Measurements from ENCODE around the gene TTC5. TPM values are rescaled to one million over a fixed set of nuclear protein-coding genes. Genes with fewer than 3 reads are reported as not detected.
"Not testable (repeated sequence)": the region's sequence is repeated elsewhere in the genome, so short reads cannot be mapped to it uniquely, and the experiment has no call there.

Gene TTC5
- total RNA-seq, 1 donor from 2014 or later, result 11.1 TPM

DNA sequence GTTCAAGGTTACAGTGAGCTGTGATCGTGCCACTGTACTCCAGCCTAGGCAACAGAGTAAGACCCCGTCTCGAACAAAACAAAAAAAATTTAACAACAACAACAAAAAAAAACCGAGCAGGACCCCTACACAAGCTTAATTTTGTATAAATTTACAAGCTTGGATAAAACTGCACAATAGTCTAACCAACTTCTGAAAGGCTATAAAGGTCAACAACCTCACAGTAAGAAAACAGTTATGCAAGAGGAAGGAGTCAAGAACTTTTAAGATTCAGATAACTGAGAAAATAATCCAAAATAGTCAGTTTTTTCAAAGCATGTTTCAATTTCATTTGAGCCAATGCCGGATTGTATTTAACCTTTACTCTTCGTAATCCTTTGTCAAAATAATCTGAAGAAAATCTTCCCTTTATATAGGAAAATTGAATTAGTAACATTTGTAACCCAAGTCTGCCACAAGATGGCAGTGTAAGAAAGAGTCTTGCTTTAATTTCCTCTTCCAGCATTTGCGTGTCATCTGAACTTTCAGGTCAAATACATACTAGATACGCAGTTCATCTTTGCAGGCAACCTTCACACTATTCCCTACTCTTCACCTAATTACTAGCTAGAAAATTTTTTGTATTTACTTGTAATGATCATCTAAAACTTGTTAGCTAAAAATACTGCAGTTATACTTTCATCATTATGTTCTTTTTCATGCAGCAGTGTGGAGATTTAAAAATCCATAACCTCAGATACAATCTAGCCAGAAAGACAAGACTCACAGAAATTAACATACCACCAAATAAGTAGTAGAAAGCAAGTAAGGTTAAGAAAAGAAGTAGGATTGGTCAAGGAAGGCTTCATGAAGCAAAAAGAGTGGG lies 21.5 kb upstream of the TTC5 start:
- DNase-seq (ENCODE audit: low spot score), result no peak
- intact Hi-C loops (cut with DNase I), result loop anchor here (5.0 kb wide), 1 partner anchor 130 kb away; the partner anchor contains the start of gene APEX1

DNA sequence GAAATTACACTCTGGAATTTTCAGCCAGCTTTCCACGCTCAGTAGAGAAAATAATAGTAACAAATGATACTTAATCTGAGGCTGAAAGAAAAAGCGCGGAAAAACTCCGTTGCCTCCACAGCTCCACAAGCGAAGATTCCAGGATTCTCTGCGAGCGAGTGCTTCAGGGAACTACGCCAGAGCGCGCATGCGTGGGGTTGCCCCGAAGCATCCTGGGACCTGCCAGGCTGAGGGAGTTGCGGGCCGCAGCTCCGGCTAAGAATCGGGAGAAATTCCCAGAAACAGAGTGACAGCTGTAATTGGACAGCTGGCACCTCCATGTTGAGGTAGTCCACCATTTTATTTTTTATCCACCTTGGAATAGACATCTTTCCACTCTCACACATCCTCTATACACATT lies 12.0 kb upstream of the TTC5 start:
- intact Hi-C loops (cut with DNase I), result no loop called here
- no peak for DNase-seq (ENCODE audit: low spot score)

DNA sequence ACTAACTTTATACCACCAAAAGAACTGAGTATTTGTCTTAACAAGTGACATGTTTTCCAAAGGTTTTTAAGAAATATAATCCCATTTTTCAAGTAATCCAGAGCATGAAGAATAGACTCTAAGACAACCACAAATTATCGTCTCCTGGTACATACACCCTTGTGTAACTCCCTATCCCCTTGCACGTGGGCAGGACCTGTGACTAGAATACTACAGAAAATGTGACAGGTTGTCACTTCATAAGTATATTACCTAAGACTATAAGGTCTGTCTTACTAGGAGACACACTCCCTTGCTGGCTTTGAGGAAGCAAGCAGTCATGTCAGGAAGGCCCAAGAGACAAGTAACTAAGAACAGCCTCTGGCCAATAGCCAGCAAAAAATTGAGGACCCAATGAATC lies 8.3 kb upstream of the TTC5 start:
- no peak for DNase-seq (ENCODE audit: low spot score)
- intact Hi-C loops (cut with DNase I), result no loop called here

DNA sequence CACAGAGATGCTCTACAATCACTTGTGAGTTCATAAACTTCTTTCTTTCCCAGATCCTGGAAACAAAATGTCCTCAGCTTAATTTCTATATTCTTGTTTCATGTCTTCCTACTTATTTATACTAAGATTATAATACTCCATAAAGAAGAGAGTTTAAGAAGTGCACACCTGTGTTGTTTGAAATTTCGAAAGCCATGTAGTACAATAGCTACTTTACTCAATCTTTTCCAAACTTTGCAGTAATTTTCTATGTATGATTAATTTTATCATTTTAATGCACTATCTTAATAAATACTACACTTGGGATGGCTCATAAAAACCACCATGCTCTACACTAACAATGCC lies 300 bp upstream of the TTC5 start:
- intact Hi-C loops (cut with DNase I), result no loop called here

DNA sequence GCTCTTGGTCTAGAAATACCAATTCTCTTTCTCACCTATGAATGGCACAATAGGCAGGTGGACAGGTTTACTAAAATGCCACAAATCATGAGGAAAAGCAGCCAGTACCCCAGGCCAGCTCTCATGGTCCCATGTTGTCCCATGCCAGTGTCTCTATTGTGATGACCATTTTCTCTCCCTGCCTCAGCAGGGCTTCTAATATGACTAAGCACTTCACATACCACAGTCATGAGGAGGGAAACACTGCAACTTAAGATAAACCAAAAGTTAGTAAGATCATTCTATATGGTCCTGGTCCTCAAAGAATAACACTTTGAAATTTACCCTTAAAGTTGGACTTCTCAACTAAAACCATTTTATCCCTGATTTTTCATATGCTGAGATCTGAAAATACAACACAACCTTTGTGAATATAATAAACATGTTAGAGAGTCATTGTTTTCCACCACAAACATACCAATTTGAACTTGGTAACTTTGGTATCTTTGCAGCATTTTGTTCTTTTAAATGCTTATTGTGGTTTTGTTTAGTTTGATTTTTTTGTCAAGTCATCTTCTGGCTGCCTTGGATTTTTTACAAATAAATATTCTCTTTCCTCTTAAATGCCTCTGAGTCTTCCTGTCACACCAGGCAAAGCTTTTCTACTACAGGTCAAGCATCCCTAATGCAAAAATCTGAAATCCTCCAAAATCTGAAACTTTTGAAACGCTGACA lies 3.6 kb downstream of the TTC5 start:
- intact Hi-C loops (cut with DNase I), result no loop called here
- no peak for DNase-seq (ENCODE audit: low spot score)

More for the DNA sequence above, 300 bp upstream of the TTC5 start:
- DNase-seq (ENCODE audit: low spot score), result no peak

DNA sequence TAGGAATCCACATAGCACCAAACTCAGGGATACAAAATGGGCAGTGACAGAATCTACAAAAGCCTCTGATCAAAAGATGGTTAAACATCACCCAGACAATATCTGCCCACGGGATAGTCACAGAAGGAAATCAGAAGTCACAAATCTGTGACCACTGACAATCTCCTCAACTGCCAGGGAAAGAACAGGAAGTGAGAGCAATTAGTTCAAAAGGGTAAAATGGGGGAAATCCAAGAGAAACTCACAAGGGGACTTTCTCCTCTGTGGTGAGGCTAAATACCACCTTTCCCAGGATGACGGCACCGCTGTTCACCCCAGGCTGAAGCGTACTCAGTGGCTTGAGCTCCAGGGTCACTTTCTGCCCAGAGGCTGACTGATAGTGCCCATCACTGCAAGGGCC lies 10.7 kb downstream of the TTC5 start:
- no peak for DNase-seq (ENCODE audit: low spot score)
- intact Hi-C loops (cut with DNase I), result no loop called here

DNA sequence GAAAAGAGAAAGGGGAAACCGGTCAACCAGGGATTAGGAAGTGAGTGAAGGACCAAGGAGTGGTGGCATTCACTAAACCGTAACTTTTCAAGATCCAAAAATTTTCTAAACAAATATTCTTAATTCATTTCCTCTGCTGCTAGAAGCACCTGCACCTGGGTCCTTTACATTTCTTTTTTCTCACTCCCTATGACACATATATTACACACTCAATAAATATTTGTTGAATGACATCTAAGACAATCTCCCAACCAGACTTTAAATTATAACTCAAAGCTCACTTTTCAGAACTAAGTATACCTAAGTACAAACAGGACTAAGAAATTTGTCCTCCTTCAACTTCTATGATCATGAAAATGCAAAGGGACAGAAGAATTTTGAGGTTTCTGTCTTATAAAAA lies 11.1 kb downstream of the TTC5 start:
- DNase-seq (ENCODE audit: low spot score), result no peak
- intact Hi-C loops (cut with DNase I), result no loop called here

DNA sequence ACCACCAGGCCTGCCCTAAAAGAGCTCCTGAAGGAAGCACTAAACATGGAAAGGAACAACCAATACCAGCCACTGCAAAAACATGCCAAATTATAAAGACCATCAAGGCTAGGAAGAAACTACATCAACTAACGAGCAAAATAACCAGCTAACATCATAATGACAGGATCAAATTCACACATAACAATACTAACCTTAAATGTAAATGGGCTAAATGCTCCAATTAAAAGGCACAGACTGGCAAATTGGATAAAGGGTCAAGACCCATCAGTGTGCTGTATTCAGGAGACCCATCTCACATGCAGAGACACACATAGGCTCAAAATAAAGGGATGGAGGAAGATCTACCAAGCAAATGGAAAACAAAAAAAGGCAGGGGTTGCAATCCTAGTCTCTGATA lies 23.8 kb downstream of the TTC5 start:
- DNase-seq (ENCODE audit: low spot score); intact Hi-C loops (cut with DNase I): not testable (repeated sequence)

DNA sequence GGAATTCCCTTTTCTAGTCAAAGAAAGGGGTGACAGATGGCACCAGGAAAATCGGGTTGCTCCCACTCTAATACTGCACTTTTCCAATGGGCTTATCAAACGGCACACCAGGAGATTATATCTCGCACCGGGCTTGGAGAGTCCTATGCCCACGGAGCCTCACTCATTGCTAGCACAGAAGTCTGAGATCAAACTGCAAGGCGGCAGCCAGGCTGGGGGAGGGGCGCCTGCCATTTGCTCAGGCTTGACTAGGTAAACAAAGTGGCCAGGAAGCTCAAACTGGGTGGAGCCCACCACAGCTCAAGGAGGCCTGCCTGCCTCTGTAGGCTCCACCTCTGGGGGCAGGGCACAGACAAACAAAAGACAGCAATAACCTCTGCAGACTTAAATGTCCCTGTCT lies 25.5 kb downstream of the TTC5 start:
- intact Hi-C loops (cut with DNase I); DNase-seq (ENCODE audit: low spot score): not testable (repeated sequence)

DNA sequence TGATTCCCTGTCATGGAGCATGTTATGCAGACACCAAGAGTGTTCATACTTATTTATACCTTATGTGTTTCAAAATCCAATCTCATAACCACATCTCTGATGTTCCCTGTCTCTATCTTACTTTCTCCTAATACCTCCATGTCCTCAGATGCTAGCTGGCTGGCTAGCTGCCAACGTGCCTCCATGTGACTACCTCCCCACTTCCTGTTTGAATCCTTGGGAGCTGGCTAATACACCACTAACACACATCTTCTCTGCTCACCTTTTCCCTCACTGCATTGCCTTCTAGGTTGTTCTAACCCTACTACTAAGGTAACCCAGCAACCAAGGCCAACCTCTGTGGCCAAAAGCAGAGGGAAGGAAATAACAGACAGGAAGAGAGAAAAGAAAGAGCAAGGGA lies 27.3 kb downstream of the TTC5 start:
- no peak for DNase-seq (ENCODE audit: low spot score)
- intact Hi-C loops (cut with DNase I), result no loop called here

DNA sequence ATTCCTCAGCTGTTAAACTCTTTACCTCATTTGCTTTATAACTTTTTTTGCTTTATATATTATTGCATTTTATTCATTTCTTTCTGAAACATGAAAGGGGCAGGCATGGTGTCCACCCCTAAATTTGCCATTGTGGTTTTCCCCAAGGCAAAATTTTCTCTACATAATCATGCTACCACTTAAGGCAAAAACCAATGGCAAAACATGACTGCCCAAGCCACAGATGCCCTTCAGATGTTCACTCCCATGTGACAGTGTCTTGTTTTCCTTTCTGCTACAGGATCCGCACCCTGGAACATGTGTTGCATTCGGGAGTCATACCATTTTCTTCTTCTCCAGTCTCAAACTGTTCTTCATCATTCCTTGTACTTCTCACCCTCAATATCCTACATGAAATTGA lies 28.3 kb downstream of the TTC5 start:
- no peak for DNase-seq (ENCODE audit: low spot score)
- intact Hi-C loops (cut with DNase I), result no loop called here

DNA sequence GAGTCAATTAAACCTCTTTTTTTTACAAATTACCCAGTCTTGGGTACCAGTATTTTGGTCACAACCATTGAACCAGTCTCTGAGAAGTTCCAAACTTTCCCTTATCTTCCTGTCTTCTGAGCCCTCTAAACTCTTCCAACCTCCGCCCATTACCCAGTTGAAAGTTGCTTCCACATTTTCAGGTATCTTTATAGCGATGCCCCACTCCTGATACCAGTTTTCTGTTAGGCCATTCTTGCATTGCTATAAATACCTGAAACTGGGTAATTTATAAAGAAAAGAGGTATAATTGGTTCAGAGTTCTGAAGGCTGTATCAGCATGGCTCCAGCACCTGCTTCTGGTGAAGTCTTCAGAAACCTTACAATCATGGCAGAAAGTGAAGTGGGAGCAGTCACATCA lies 31.7 kb downstream of the TTC5 start:
- no peak for DNase-seq (ENCODE audit: low spot score)
- intact Hi-C loops (cut with DNase I), result no loop called here

DNA sequence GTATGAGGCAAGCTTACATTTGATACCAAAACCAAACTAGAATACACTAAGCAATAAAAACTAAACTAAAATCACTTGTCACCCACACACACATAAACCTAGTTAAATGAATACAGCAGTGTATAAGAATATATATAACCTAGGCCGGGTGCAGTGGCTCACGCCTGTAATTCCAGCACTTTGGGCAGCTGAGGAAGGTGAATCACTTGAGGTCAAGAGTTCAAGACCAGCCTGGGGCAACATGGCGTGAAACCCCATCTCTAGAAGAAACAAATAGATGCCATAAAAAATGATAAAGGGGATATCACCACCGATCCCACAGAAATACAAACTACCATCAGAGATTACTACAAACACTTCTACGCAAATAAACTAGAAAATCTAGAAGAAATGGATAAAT lies 41.4 kb downstream of the TTC5 start:
- DNase-seq (ENCODE audit: low spot score); intact Hi-C loops (cut with DNase I): not testable (repeated sequence)

DNA sequence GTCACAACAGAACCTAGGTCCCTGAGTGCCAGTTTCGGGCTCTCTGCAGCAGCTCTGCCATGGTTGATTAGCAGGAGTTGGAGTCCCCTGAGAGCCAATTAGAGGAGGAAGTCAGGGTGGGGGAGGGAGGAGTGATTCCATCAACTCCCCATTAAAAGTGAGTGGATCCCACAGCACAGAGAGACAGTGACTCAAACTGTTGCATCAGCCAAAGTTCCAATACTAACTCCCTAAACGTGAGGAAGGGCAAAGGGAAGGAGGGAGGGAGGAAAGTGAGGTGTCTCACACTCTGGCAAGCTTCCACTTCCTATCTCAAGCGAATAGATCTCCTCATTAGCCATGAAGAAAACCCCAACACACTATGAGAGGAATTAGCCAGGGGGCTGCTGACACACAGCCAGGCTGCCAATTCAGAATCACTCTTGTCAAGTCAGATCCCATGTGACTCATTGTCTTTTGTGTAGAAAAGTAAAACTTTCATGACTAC lies 43.1 kb downstream of the TTC5 start:
- intact Hi-C loops (cut with DNase I), result no loop called here
- no peak for DNase-seq (ENCODE audit: low spot score)

DNA sequence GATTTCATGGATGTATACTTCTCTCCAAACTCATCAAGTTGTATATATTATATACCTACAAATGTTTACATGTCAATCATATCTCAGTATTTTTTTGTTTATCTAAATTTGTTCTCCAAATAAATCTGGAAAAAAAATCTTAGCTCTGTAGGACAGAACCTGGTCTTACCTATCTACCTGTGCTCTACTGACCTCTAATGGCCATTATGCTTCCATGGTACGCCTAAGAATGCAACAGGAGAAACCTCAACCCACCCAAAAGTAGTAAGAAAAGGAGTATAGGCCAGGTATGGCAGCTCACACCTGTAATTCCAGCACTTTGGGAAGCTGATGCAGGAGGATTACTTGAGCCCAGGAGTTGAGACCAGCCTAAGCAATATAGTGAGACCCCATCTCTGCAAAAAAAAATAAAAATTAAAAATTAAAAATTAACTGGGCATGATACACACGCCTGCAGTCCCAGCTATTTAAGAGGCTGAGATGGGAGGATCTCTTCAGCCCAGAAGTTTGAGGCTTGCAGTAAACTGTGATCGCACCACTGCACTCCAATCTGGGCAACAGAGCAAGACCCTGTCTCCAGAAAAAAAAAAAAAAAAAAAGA lies 58.0 kb downstream of the TTC5 start:
- no peak for DNase-seq (ENCODE audit: low spot score)
- intact Hi-C loops (cut with DNase I), result no loop called here

Other genes with a start within 250 kb of the TTC5 start
- gene OR4L1, start 245.9 kb downstream of the TTC5 start, total RNA-seq, result not detected
- not detected for gene OR4K17, start 195.2 kb downstream of the TTC5 start, total RNA-seq
- not detected for gene OR4N5, start 167.1 kb downstream of the TTC5 start, total RNA-seq
- not detected for gene OR11G2, start 115.1 kb downstream of the TTC5 start, total RNA-seq
- not detected for gene OR11H6, start 82.2 kb downstream of the TTC5 start, total RNA-seq
- gene OR11H7, start 77.0 kb downstream of the TTC5 start, total RNA-seq, result not detected
- gene OR11H4, start 66.7 kb downstream of the TTC5 start, total RNA-seq, result not detected
- gene CCNB1IP1, start 27.3 kb upstream of the TTC5 start, total RNA-seq, result 61.3 TPM
- 15.2 TPM for gene PARP2, start 37.7 kb upstream of the TTC5 start, total RNA-seq
- gene TEP1, start 107.5 kb upstream of the TTC5 start, total RNA-seq, result 15.7 TPM
- gene KLHL33, start 130.2 kb upstream of the TTC5 start, total RNA-seq, result 0.35 TPM
- 21.2 TPM for gene OSGEP, start 148.9 kb upstream of the TTC5 start, total RNA-seq
- gene APEX1, start 149.3 kb upstream of the TTC5 start, total RNA-seq, result 66.0 TPM
- 18.2 TPM for gene PIP4P1, start 155.5 kb upstream of the TTC5 start, total RNA-seq
- 17.4 TPM for gene PNP, start 163.5 kb upstream of the TTC5 start, total RNA-seq
- gene RNASE10, start 199.6 kb upstream of the TTC5 start, total RNA-seq, result 0.48 TPM

Data from cardiac septum (tissue), 1 donor.